Endothelial cell of umbilical vein (primary cell): ENCODE measurements around the gene TEF. TPM values are rescaled to one million over a fixed set of nuclear protein-coding genes. Genes with fewer than 3 reads are reported as not detected.

ENCODE experiments used
- BruUV-seq: library from RNA; stranded (reverse); fragments of 400-500 nt; replicated peaks from 2 replicates; lab custom pipeline; 2021; lab: Mats Ljungman, UMichigan
- CTCF ChIA-PET: fragments of 300-600, 350-600 bp; sonication (Branson Sonifier 250); formaldehyde crosslinking; loops from one replicate; lab custom pipeline; 2021; ENCODE audit warnings: antibody characterized with exemption, inconsistent platforms; lab: Charles Lee
- POLR2A ChIA-PET: fragments of 300-600, 350-600 bp; sonication (Branson Sonifier 250); formaldehyde crosslinking; loops from one replicate; lab custom pipeline; 2021; ENCODE audit warnings: antibody characterized with exemption, inconsistent platforms; lab: Charles Lee
- DNase-seq: peaks from one replicate; pipeline ENCODE4 v3.0.0-alpha.2; 2011; ENCODE audit warnings: low read depth, low spot score
- FAIRE-seq: peaks from 2 replicates; lab custom pipeline; 2011; peaks lifted over from hg19 to GRCh38; lab: Jason Lieb, UNC
- H2AFZ ChIP-seq: 2 replicates; pipeline ENCODE4 v1.6.0; 2012; ENCODE audit warnings: low read depth, low read length, control low read depth, inconsistent platforms
- H3K27ac ChIP-seq: 2 replicates; pipeline ENCODE4 v1.5.1; 2011; ENCODE audit warnings: low read depth, mild to moderate bottlenecking, control low read depth, low read length, moderate library complexity; ENCODE audit not compliant: insufficient read depth
- H3K27me3 ChIP-seq, 2 experiments: 2 replicates each; pipeline versions ENCODE4 v1.6.0 to v1.6.1; 2011; ENCODE audit warnings: low read length in 2 of 2, mixed read lengths in 1 of 2; ENCODE audit not compliant: control insufficient read depth in 2 of 2, insufficient read depth in 2 of 2
- H3K36me3 ChIP-seq, 2 experiments: 2 replicates in 1 of 2; 3 replicates in 1 of 2; pipeline ENCODE4 v1.5.1; 2011; ENCODE audit warnings: low read length in 2 of 2, mild to moderate bottlenecking in 1 of 2, moderate library complexity in 1 of 2; ENCODE audit not compliant: control insufficient read depth in 2 of 2, insufficient read depth in 2 of 2; ENCODE audit errors: extremely low read depth in 1 of 2
- H3K4me1 ChIP-seq: 3 replicates; pipeline ENCODE4 v1.5.1; 2011; ENCODE audit warnings: mild to moderate bottlenecking, low read length; ENCODE audit not compliant: control insufficient read depth, insufficient read depth; ENCODE audit errors: extremely low read depth
- H3K4me2 ChIP-seq: 2 replicates; pipeline ENCODE4 v1.6.1; 2011; ENCODE audit warnings: low read length, control low read depth, mixed read lengths; ENCODE audit not compliant: insufficient read depth
- H3K4me3 ChIP-seq, 3 experiments: fragments of 200-600 bp in 1 of 3; sonication (generic), shearing (Covaris generic) in 1 of 3; replicated peaks in 1 of 3; 2 replicates each; pipeline ENCODE4 v1.5.1; 2011 to 2016; ENCODE audit warnings: control low read depth in 3 of 3, low read length in 3 of 3, mild to moderate bottlenecking in 2 of 3, inconsistent platforms in 1 of 3, low read depth in 1 of 3, moderate library complexity in 1 of 3; ENCODE audit not compliant: insufficient read depth in 1 of 3
- H3K79me2 ChIP-seq: 2 replicates; pipeline ENCODE4 v1.6.0; 2012; ENCODE audit warnings: low read length, inconsistent platforms; ENCODE audit not compliant: control insufficient read depth, insufficient read depth
- H3K9ac ChIP-seq: replicated peaks from 2 replicates; pipeline ENCODE3; 2011; ENCODE audit warnings: low read length, control low read depth; ENCODE audit not compliant: insufficient read depth; ENCODE audit errors: extremely low read depth
- H3K9me1 ChIP-seq: replicated peaks from 3 replicates; pipeline ENCODE4 v1.6.0; 2011; ENCODE audit warnings: mild to moderate bottlenecking, low read length; ENCODE audit not compliant: control insufficient read depth, insufficient read depth; ENCODE audit errors: extremely low read depth
- H3K9me3 ChIP-seq: replicated peaks from 2 replicates; pipeline ENCODE4 v1.5.1; 2012; ENCODE audit warnings: low read length, inconsistent platforms; ENCODE audit not compliant: control insufficient read depth, insufficient read depth
- H4K20me1 ChIP-seq: replicated peaks from 2 replicates; pipeline ENCODE3; 2011; ENCODE audit warnings: mild to moderate bottlenecking, low read length; ENCODE audit not compliant: control insufficient read depth, insufficient read depth; ENCODE audit errors: extremely low read depth
- EZH2 ChIP-seq: IDR thresholded peaks from 2 replicates; pipeline ENCODE4 v1.6.1; 2012; ENCODE audit warnings: borderline replicate concordance, low read depth, mild to moderate bottlenecking, moderate library complexity, low read length, inconsistent platforms; ENCODE audit not compliant: severe bottlenecking
- FOS ChIP-seq: IDR thresholded peaks from 2 replicates; pipeline ENCODE4 v1.6.1; 2011; ENCODE audit warnings: mild to moderate bottlenecking, low read length, moderate library complexity, borderline replicate concordance; ENCODE audit not compliant: insufficient read depth
- JUN ChIP-seq: IDR thresholded peaks from 2 replicates; pipeline ENCODE4 v1.6.1; 2011; ENCODE audit warnings: borderline replicate concordance, low read depth; ENCODE audit not compliant: insufficient read length, insufficient read depth
- MAX ChIP-seq: IDR thresholded peaks from 2 replicates; pipeline ENCODE4 v1.6.1; 2011; ENCODE audit not compliant: insufficient read depth, insufficient read length
- MYC ChIP-seq: IDR thresholded peaks from one replicate; pipeline ENCODE4 v1.6.1; 2011; ENCODE audit warnings: mild to moderate bottlenecking, low read depth, low read length
- POLR2A ChIP-seq: IDR thresholded peaks from 2 replicates; pipeline ENCODE4 v1.6.1; 2012; ENCODE audit warnings: low read depth, mild to moderate bottlenecking, control low read depth, low read length
- POLR2AphosphoS5 ChIP-seq: IDR thresholded peaks from 2 replicates; pipeline ENCODE4 v1.6.1; 2012; ENCODE audit warnings: low read depth, mild to moderate bottlenecking, control low read depth, low read length, moderate library complexity; ENCODE audit not compliant: insufficient read depth
- dilution Hi-C: fragments of 300-500 bp; cut with MboI; formaldehyde crosslinking; loops from one replicate; pipeline ENCODE4 v1.15.0; 2019; ENCODE audit warnings: low sequenced_read_pairs; ENCODE audit not compliant: extremely low pct_ligation_motif_present
- intact Hi-C: fragments of 100-400 bp; cut with micrococcal nuclease; formaldehyde crosslinking; loops from one replicate; pipeline ENCODE4 v1.10.0; 2022
- polyA plus RNA-seq, 4 experiments: library from polyadenylated mRNA; depleted of rRNA in 3 of 4; stranded (reverse) in 3 of 4; unstranded in 1 of 4; fragments of >200 nt; gene quantifications; 2 replicates each; pipeline versions ENCODE4 v1.2.1 to v1.2.3, GENCODE V29; 2011 to 2012; ENCODE audit warnings: missing spikeins in 1 of 4
- total RNA-seq: library from RNA; stranded (reverse); gene quantifications from 2 replicates; pipeline ENCODE4 v1.2.3, GENCODE V29; 2021

Gene TEF
- total and polyA plus RNA-seq, 2 donors (not counting 3 experiments of a cell fraction or from before 2014, with no cell fraction given), result 2.2 to 4.0 TPM

GRCh38 chr22:41343300-41343699, 38.4 kb upstream of the TEF start:
- Histone ChIP-seq H3K36me3 (peaks cover 8 to 64% of the 10 kb centered on the region in 2 experiments), H3K9me1 (no peaks in the 10 kb centered on the region), H3K4me1 (peaks cover 13% of the 10 kb centered on the region), H3K9me3 (no peaks in the 10 kb centered on the region), H3K27me3 (no peaks in the 10 kb centered on the region), H4K20me1 (no peaks in the 10 kb centered on the region), H3K27ac (no peak overlapping the region), H3K4me3 (no peak overlapping the region), H2AFZ (no peak overlapping the region), H3K4me2 (no peak overlapping the region), H3K79me2 (no peaks in the 10 kb centered on the region), H3K9ac (no peak overlapping the region)
- FAIRE-seq, result no peak
- no TSS peak for BruUV-seq
- dilution Hi-C loops, result no loop called here
- no peak for DNase-seq
- intact Hi-C loops, result no loop called here
- ChIA-PET POLR2A (no interaction called here), CTCF (no interaction called here)
- no peak for TF ChIP-seq EZH2
- TF ChIP-seq MYC, result no peak
- TF ChIP-seq POLR2AphosphoS5, result no peak
- no peak for TF ChIP-seq JUN
- no peak for TF ChIP-seq POLR2A
- no peak for TF ChIP-seq MAX

GRCh38 chr22:41343717-41344116, 38.0 kb upstream of the TEF start:
- CTCF ChIA-PET, result no interaction called here
- Histone ChIP-seq H3K4me1 (peaks cover 13% of the 10 kb centered on the region), H3K36me3 (peaks cover 8 to 64% of the 10 kb centered on the region in 2 experiments)

More at GRCh38 chr22:41343717-41344116, 38.0 kb upstream of the TEF start:
- no TSS peak for BruUV-seq
- TF ChIP-seq FOS, result no peak
- TF ChIP-seq JUN, result no peak
- DNase-seq (no peak), FAIRE-seq (no peak)
- Histone ChIP-seq H3K9me1 (no peaks in the 10 kb centered on the region), H3K27me3 (no peaks in the 10 kb centered on the region), H3K4me3 (no peak overlapping the region), H3K27ac (no peak overlapping the region), H3K9ac (no peak overlapping the region), H3K79me2 (no peaks in the 10 kb centered on the region), H3K9me3 (no peaks in the 10 kb centered on the region), H4K20me1 (no peaks in the 10 kb centered on the region), H3K4me2 (no peak overlapping the region), H2AFZ (no peak overlapping the region)
- POLR2A ChIA-PET, result no interaction called here
- dilution Hi-C loops (no loop called here), intact Hi-C loops (no loop called here)
